Smooth muscle cell (in vitro differentiated cells): ENCODE results near the gene FLNB. TPM values are rescaled to one million over a fixed set of nuclear protein-coding genes. Genes with fewer than 3 reads are reported as not detected.

Experiments
- DNase-seq: peaks from one replicate; lab custom pipeline; 2025; ENCODE audit not compliant: unreplicated experiment; lab: John Stamatoyannopoulos, UW
- H2AFZ ChIP-seq: fragments of 200-600 bp; sonication (generic); 2 replicates; pipeline ENCODE4 v1.6.0; 2016; ENCODE audit warnings: antibody characterized with exemption, low read depth, mild to moderate bottlenecking
- H3F3A ChIP-seq: fragments of 200-600 bp; sonication (generic); 2 replicates; pipeline ENCODE4 v1.6.0; 2017; ENCODE audit warnings: antibody characterized with exemption, low read depth
- H3K27ac ChIP-seq: fragments of 200-600 bp; sonication (generic); 2 replicates; pipeline ENCODE4 v1.5.1; 2016; ENCODE audit warnings: low read depth, mild to moderate bottlenecking
- H3K27me3 ChIP-seq: fragments of 200-600 bp; sonication (generic); 2 replicates; pipeline ENCODE4 v1.6.1; 2016; ENCODE audit warnings: low read depth, mild to moderate bottlenecking
- H3K36me3 ChIP-seq: fragments of 200-600 bp; sonication (generic); 2 replicates; pipeline ENCODE4 v1.5.1; 2016; ENCODE audit warnings: low read depth
- H3K4me1 ChIP-seq: fragments of 200-600 bp; sonication (generic); 2 replicates; pipeline ENCODE4 v1.5.1; 2016; ENCODE audit warnings: low read depth
- H3K4me2 ChIP-seq: fragments of 200-600 bp; sonication (generic); 2 replicates; pipeline ENCODE4 v1.6.0; 2016; ENCODE audit warnings: mild to moderate bottlenecking
- H3K4me3 ChIP-seq: fragments of 200-600 bp; sonication (generic); 2 replicates; pipeline ENCODE4 v1.5.1; 2016; ENCODE audit warnings: mild to moderate bottlenecking
- H3K79me2 ChIP-seq: fragments of 200-600 bp; sonication (generic); 2 replicates; pipeline ENCODE4 v1.6.0; 2016; ENCODE audit warnings: low read depth, mild to moderate bottlenecking
- H3K9ac ChIP-seq: fragments of 200-600 bp; sonication (generic); 2 replicates; pipeline ENCODE4 v1.6.0; 2016; ENCODE audit warnings: low read depth
- H3K9me3 ChIP-seq: fragments of 200-600 bp; sonication (generic); replicated peaks from 2 replicates; pipeline ENCODE4 v1.5.1; 2016; ENCODE audit warnings: low read depth
- H4K20me1 ChIP-seq: fragments of 200-600 bp; sonication (generic); 2 replicates; pipeline ENCODE4 v1.6.0; 2016; ENCODE audit warnings: low read depth
- CTCF ChIP-seq: fragments of 200-600 bp; sonication (generic); IDR thresholded peaks from 2 replicates; pipeline ENCODE4 v1.5.1; 2017; ENCODE audit warnings: borderline replicate concordance, mild to moderate bottlenecking, antibody characterized with exemption; ENCODE audit not compliant: insufficient read depth, poor library complexity, severe bottlenecking
- WGBS: methylation state at CpG from one replicate; pipeline ENCODE4 v1.1.7; 2016; ENCODE audit warnings: low lambda C conversion rate; 5-methylcytosine and 5-hydroxymethylcytosine counted together
- polyA plus RNA-seq: library from polyadenylated mRNA; unstranded; fragments of >200 nt; fragmentation: Nextera tagmentation; extraction: Ambion mirVana; gene quantifications from 2 replicates; pipeline ENCODE4 v1.2.1, GENCODE V29; 2016
- total RNA-seq: library from RNA; depleted of rRNA; stranded (reverse); fragments of >200 nt; gene quantifications from 2 replicates; pipeline ENCODE4 v1.2.3, GENCODE V29; 2014

FLNB gene
- total and polyA plus RNA-seq, 2 experiments from 2014 or later: 52.7 to 145 TPM

- WGBS: 57% methylated on average over 6 of the region's 6 CpGs
- H4K20me1 ChIP-seq: peaks cover 82% of the 10 kb centered on the region
Observed at GRCh38 chr3:58042947-58043707, 34.9 kb downstream of the FLNB start.

GRCh38 chr3:58043933-58044332 is 35.7 kb downstream of the FLNB start:
- Histone ChIP-seq H3F3A (peaks cover 46% of the 10 kb centered on the region), H3K27me3 (no peaks in the 10 kb centered on the region), H3K4me2 (peak overlapping the region; percentile 45), H3K9ac (peak overlapping the region; percentile 21), H3K27ac (peak overlapping the region; percentile 80), H3K9me3 (no peaks in the 10 kb centered on the region), H3K4me3 (no peak overlapping the region), H3K4me1 (peaks cover 49% of the 10 kb centered on the region), H3K36me3 (no peaks in the 10 kb centered on the region), H2AFZ (no peak overlapping the region), H3K79me2 (peaks cover 98% of the 10 kb centered on the region), H4K20me1 (peaks cover 74% of the 10 kb centered on the region)
- no peak for DNase-seq
- 43% methylated on average over 4 of the region's 4 CpGs for WGBS
- no peak for TF ChIP-seq CTCF

More at GRCh38 chr3:58042947-58043707, 34.9 kb downstream of the FLNB start:
- Histone ChIP-seq H3K9me3 (no peaks in the 10 kb centered on the region), H3K27me3 (no peaks in the 10 kb centered on the region), H3F3A (peaks cover 39% of the 10 kb centered on the region), H3K9ac (no peak overlapping the region), H3K79me2 (peaks cover 98% of the 10 kb centered on the region), H2AFZ (no peak overlapping the region), H3K4me1 (peaks cover 41% of the 10 kb centered on the region), H3K36me3 (no peaks in the 10 kb centered on the region), H3K27ac (peak overlapping the region; percentile 80), H3K4me2 (peak overlapping the region; percentile 45), H3K4me3 (no peak overlapping the region)
- no peak for TF ChIP-seq CTCF
- DNase-seq: no peak

GRCh38 chr3:58044691-58045483 is 36.7 kb downstream of the FLNB start:
- peak overlapping the region; percentile 80 for H3K27ac ChIP-seq
- WGBS: 61% methylated on average over 7 of the region's 7 CpGs

More at GRCh38 chr3:58044691-58045483, 36.7 kb downstream of the FLNB start:
- peaks cover 59% of the 10 kb centered on the region for H3K4me1 ChIP-seq
- no peaks in the 10 kb centered on the region for H3K27me3 ChIP-seq
- peaks cover 41% of the 10 kb centered on the region for H3F3A ChIP-seq
- TF ChIP-seq CTCF: no peak
- H3K4me2 ChIP-seq: peak overlapping the region; percentile 45
- peak overlapping the region; percentile 21 for H3K9ac ChIP-seq
- H3K79me2 ChIP-seq: peaks cover 97% of the 10 kb centered on the region
- no peaks in the 10 kb centered on the region for H3K36me3 ChIP-seq
- no peak overlapping the region for H3K4me3 ChIP-seq
- H3K9me3 ChIP-seq: no peaks in the 10 kb centered on the region
- no peak overlapping the region for H2AFZ ChIP-seq
- no peak for DNase-seq
- H4K20me1 ChIP-seq: peaks cover 64% of the 10 kb centered on the region
